ENCODE measurements around the gene MPG. TPM values are rescaled to one million over a fixed set of nuclear protein-coding genes. Genes with fewer than 3 reads are reported as not detected.
A peak's percentile ranks its signal among the peaks of the same experiment; 100 is the strongest.

MPG gene
- total RNA-seq, 1 experiment from 2014 or later: 41.1 TPM

- ChIA-PET CTCF (interaction anchor here (0.9 to 1.0 kb wide), 2 partner anchors 11 to 26 kb away, joined by 3 read pairs; no protein-coding TSS in a partner anchor), POLR2A (no interaction called here)
- Histone ChIP-seq H3K9me3 (no peaks in the 10 kb centered on the region), H3K4me3 (ENCODE audit: low read depth, low read length) (no peak overlapping the region), H3K27me3 (replicated peaks; ENCODE audit: control insufficient read depth, insufficient read depth, low read length) (no peaks in the 10 kb centered on the region), H3K4me1 (0 out of 2 replicates have a peak, but pooled peaks cover 6% of the 10 kb centered on the region), H3K36me3 (ENCODE audit: control insufficient read depth, insufficient read depth, low read length) (peaks cover 4% of the 10 kb centered on the region)
- peak in 1 of 2 experiments; percentile 62 for DNase-seq
- intact Hi-C loops (cut with micrococcal nuclease; ENCODE audit: unreplicated experiment): loop anchor here (2.0 kb wide), 1 partner anchor 63 kb away; the partner anchor contains the start of gene HBQ1
- no TSS peak for BruUV-seq (replicated peaks)
- H3K27ac Mint-ChIP-seq (ENCODE audit: unreplicated experiment): no peak overlapping the region
- TF ChIP-seq, protein P1, sequence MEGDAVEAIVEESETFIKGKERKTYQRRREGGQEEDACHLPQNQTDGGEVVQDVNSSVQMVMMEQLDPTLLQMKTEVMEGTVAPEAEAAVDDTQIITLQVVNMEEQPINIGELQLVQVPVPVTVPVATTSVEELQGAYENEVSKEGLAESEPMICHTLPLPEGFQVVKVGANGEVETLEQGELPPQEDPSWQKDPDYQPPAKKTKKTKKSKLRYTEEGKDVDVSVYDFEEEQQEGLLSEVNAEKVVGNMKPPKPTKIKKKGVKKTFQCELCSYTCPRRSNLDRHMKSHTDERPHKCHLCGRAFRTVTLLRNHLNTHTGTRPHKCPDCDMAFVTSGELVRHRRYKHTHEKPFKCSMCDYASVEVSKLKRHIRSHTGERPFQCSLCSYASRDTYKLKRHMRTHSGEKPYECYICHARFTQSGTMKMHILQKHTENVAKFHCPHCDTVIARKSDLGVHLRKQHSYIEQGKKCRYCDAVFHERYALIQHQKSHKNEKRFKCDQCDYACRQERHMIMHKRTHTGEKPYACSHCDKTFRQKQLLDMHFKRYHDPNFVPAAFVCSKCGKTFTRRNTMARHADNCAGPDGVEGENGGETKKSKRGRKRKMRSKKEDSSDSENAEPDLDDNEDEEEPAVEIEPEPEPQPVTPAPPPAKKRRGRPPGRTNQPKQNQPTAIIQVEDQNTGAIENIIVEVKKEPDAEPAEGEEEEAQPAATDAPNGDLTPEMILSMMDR (IDR thresholded peaks at IDR 0.05; ENCODE audit: insufficient read depth in 1 of 2, low read depth in 1 of 2, low read length in 1 of 2, severe bottlenecking in 1 of 2, unreplicated experiment in 1 of 2): peak; percentile 57 to 64
- H3K4me1 Mint-ChIP-seq (ENCODE audit: low read depth, unreplicated experiment): no peaks in the 10 kb centered on the region
- H3K9me3 Mint-ChIP-seq (ENCODE audit: unreplicated experiment): no peaks in the 10 kb centered on the region
- no peaks in the 10 kb centered on the region for H3K27me3 Mint-ChIP-seq (ENCODE audit: insufficient read depth, unreplicated experiment)
- no peak overlapping the region for H3K4me3 Mint-ChIP-seq (ENCODE audit: unreplicated experiment)
- H3K36me3 Mint-ChIP-seq (ENCODE audit: insufficient read depth, unreplicated experiment): peaks cover 14% of the 10 kb centered on the region
These were observed 39.6 kb downstream of the MPG start for GRCh38 chr16:117379-118365.

GRCh38 chr16:118857-119256 lies 40.8 kb downstream of the MPG start:
- intact Hi-C loops (cut with micrococcal nuclease; ENCODE audit: unreplicated experiment): no loop called here
- no peaks in the 10 kb centered on the region for H3K27me3 ChIP-seq (replicated peaks; ENCODE audit: control insufficient read depth, insufficient read depth, low read length)
- Mint-ChIP-seq H3K36me3 (ENCODE audit: insufficient read depth, unreplicated experiment) (peaks cover 19% of the 10 kb centered on the region), H3K27ac (ENCODE audit: unreplicated experiment) (no peak overlapping the region), H3K27me3 (ENCODE audit: insufficient read depth, unreplicated experiment) (no peaks in the 10 kb centered on the region), H3K4me1 (ENCODE audit: low read depth, unreplicated experiment) (no peaks in the 10 kb centered on the region), H3K4me3 (ENCODE audit: unreplicated experiment) (no peak overlapping the region), H3K9me3 (ENCODE audit: unreplicated experiment) (no peaks in the 10 kb centered on the region)
- CTCF ChIA-PET: no interaction called here
- H3K4me1 ChIP-seq: 0 out of 2 replicates have a peak, but pooled peaks cover under 1% of the 10 kb centered on the region
- no TSS peak for BruUV-seq (replicated peaks)
- H3K9me3 ChIP-seq: no peaks in the 10 kb centered on the region
- POLR2A ChIA-PET: no interaction called here
- no peak overlapping the region for H3K4me3 ChIP-seq (ENCODE audit: low read depth, low read length)
- peaks cover 3% of the 10 kb centered on the region for H3K36me3 ChIP-seq (ENCODE audit: control insufficient read depth, insufficient read depth, low read length)
- no peak for DNase-seq
- TF ChIP-seq, protein P1 (IDR thresholded peaks at IDR 0.05; ENCODE audit: insufficient read depth in 1 of 2, low read depth in 1 of 2, low read length in 1 of 2, severe bottlenecking in 1 of 2, unreplicated experiment in 1 of 2): no peak

GRCh38 chr16:119295-119694 lies 41.3 kb downstream of the MPG start:
- Histone ChIP-seq H3K4me1 (no peaks in the 10 kb centered on the region), H3K4me3 (ENCODE audit: low read depth, low read length) (no peak overlapping the region), H3K27me3 (replicated peaks; ENCODE audit: control insufficient read depth, insufficient read depth, low read length) (no peaks in the 10 kb centered on the region), H3K36me3 (ENCODE audit: control insufficient read depth, insufficient read depth, low read length) (peaks cover 2% of the 10 kb centered on the region), H3K9me3 (no peaks in the 10 kb centered on the region)
- peaks cover 18% of the 10 kb centered on the region for H3K36me3 Mint-ChIP-seq (ENCODE audit: insufficient read depth, unreplicated experiment)
- no peak overlapping the region for H3K27ac Mint-ChIP-seq (ENCODE audit: unreplicated experiment)
- ChIA-PET CTCF (interaction anchor here (1.5 kb wide), 1 partner anchor 12 kb away, joined by 5 read pairs; no protein-coding TSS in a partner anchor), POLR2A (no interaction called here)
- H3K27me3 Mint-ChIP-seq (ENCODE audit: insufficient read depth, unreplicated experiment): no peaks in the 10 kb centered on the region
- DNase-seq: no peak
- no peaks in the 10 kb centered on the region for H3K4me1 Mint-ChIP-seq (ENCODE audit: low read depth, unreplicated experiment)
- TF ChIP-seq, protein P1 (IDR thresholded peaks at IDR 0.05; ENCODE audit: insufficient read depth in 1 of 2, low read depth in 1 of 2, low read length in 1 of 2, severe bottlenecking in 1 of 2, unreplicated experiment in 1 of 2): no peak
- no peaks in the 10 kb centered on the region for H3K9me3 Mint-ChIP-seq (ENCODE audit: unreplicated experiment)
- no TSS peak for BruUV-seq (replicated peaks)
- intact Hi-C loops (cut with micrococcal nuclease; ENCODE audit: unreplicated experiment): no loop called here
- no peak overlapping the region for H3K4me3 Mint-ChIP-seq (ENCODE audit: unreplicated experiment)
